ENCODE measurements around the gene GPAM. TPM values are rescaled to one million over a fixed set of nuclear protein-coding genes. Genes with fewer than 3 reads are reported as not detected.

Gene GPAM
- total and polyA plus RNA-seq, 8 donors, result 1.2 to 14.0 (median 3.0) TPM

DNA sequence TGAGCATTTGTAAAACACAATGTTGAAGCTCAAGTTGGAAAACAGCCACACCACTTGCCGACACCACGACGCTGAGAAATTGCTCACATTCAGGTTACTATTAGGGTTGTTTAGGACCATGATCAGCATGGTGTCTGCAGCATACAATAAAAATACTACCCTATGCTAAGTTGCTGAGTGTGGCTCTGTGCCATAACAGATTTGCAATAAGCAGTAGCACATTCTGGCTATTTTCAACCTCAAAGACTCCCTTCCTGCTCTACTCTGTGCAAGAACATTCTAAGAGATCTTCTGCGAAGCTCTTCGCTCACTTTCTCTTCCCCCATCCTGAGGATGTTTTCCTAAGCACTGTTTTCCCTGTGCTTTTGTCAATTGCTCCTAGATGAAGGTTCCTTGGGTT is 38.3 kb downstream of the GPAM start:
- Histone ChIP-seq H3K4me3 (no peak overlapping the region), H3K36me3 (peaks cover 0 to 59% (median 8%) of the 10 kb centered on the region in 4 donors), H3K9me3 (no peaks in the 10 kb centered on the region), H3K27ac (no peak overlapping the region), H3K27me3 (no peaks in the 10 kb centered on the region), H3K4me1 (no peaks in the 10 kb centered on the region)
- intact Hi-C loops (cut with DNase I; ENCODE audit: low total_unique reads), result no loop called here
- 89 to 97% (median 94%) methylated on average over 5 of the region's 5 CpGs for WGBS, 5 donors
- no peak for DNase-seq
- TF ChIP-seq CTCF (IDR thresholded peaks at IDR 0.05) (no peak), POLR2A (IDR thresholded peaks at IDR 0.05) (no peak), EP300 (IDR thresholded peaks at IDR 0.05) (no peak), POLR2AphosphoS5 (IDR thresholded peaks at IDR 0.05) (no peak)

DNA sequence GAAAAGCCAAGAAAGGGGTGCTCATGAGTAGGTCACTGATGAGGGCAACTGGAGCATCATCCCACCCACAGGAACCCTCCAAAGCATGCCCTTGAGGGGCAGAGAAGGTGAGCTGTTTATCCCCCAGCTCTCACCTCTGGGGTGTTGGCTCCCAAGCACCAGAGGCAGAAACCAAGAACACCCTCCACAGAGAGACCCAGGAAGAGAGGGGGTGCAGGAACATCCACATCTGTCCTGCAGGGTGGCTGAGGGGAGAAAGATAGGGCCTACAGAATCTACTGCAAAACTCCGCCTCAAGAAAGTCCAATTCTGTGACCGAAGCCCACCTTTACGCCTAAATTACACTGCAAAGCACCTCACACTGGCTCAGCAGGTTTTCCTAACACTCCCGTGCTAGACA is 40.1 kb downstream of the GPAM start:
- no peak overlapping the region for H3K27ac ChIP-seq
- H3K36me3 ChIP-seq, result peaks cover 0 to 49% (median 0%) of the 10 kb centered on the region in 4 donors
- intact Hi-C loops (cut with DNase I; ENCODE audit: low total_unique reads), result no loop called here
- WGBS, 5 donors, result 67 to 85% (median 77%) methylated on average over 4 of the region's 4 CpGs
- DNase-seq, result no peak
- no peaks in the 10 kb centered on the region for H3K9me3 ChIP-seq
- H3K4me1 ChIP-seq, result no peaks in the 10 kb centered on the region
- TF ChIP-seq EP300 (IDR thresholded peaks at IDR 0.05), result no peak
- TF ChIP-seq CTCF (IDR thresholded peaks at IDR 0.05), result no peak
- no peak for TF ChIP-seq POLR2AphosphoS5 (IDR thresholded peaks at IDR 0.05)
- no peak for TF ChIP-seq POLR2A (IDR thresholded peaks at IDR 0.05)
- H3K4me3 ChIP-seq, result no peak overlapping the region
- no peaks in the 10 kb centered on the region for H3K27me3 ChIP-seq

GRCh38 chr10:112141292-112141691 is 42.3 kb downstream of the GPAM start:
- Histone ChIP-seq H3K4me3 (no peak overlapping the region), H3K27me3 (no peaks in the 10 kb centered on the region), H3K27ac (no peak overlapping the region), H3K36me3 (peaks cover 0 to 27% (median 0%) of the 10 kb centered on the region in 4 donors), H3K9me3 (no peaks in the 10 kb centered on the region), H3K4me1 (no peaks in the 10 kb centered on the region)
- no peak for DNase-seq
- whole genome bisulfite sequencing, 5 donors, result 70 to 85% (median 77%) methylated on average over 5 of the region's 5 CpGs
- TF ChIP-seq EP300 (IDR thresholded peaks at IDR 0.05), result no peak
- no peak for TF ChIP-seq CTCF (IDR thresholded peaks at IDR 0.05)
- TF ChIP-seq POLR2A (IDR thresholded peaks at IDR 0.05), result no peak
- no peak for TF ChIP-seq POLR2AphosphoS5 (IDR thresholded peaks at IDR 0.05)
- intact Hi-C loops (cut with DNase I; ENCODE audit: low total_unique reads), result no loop called here

GRCh38 chr10:112140110-112140970 is 43.2 kb downstream of the GPAM start:
- no peaks in the 10 kb centered on the region for H3K27me3 ChIP-seq
- H3K36me3 ChIP-seq, result peaks cover 0 to 19% (median 0%) of the 10 kb centered on the region in 4 donors
- 18 to 35% (median 24%) methylated on average over 11 of the region's 11 CpGs for WGBS, 5 donors
- TF ChIP-seq POLR2AphosphoS5 (IDR thresholded peaks at IDR 0.05), result no peak
- peak in 5 of 7 experiments; percentile 33 to 79 (median 73) for TF ChIP-seq CTCF (IDR thresholded peaks at IDR 0.05)
- no peaks in the 10 kb centered on the region for H3K9me3 ChIP-seq
- no peak overlapping the region for H3K27ac ChIP-seq
- H3K4me1 ChIP-seq, result no peaks in the 10 kb centered on the region
- peak; percentile 70 to 89 for DNase-seq
- intact Hi-C loops (cut with DNase I; ENCODE audit: low total_unique reads), result no loop called here
- no peak overlapping the region for H3K4me3 ChIP-seq
